H1 (cell line): ENCODE measurements around the gene GRIA3. TPM values are rescaled to one million over a fixed set of nuclear protein-coding genes. Genes with fewer than 3 reads are reported as not detected.

ENCODE experiments used
- CTCF ChIA-PET: fragments of 300-600 bp; sonication (Branson Sonifier 250); formaldehyde crosslinking; loops from one replicate; lab custom pipeline; 2021; ENCODE audit not compliant: partially characterized antibody; lab: Charles Lee
- POLR2A ChIA-PET: fragments of 300-600 bp; sonication (Branson Sonifier 250); formaldehyde crosslinking; loops from one replicate; lab custom pipeline; 2021; ENCODE audit warnings: inconsistent platforms; ENCODE audit not compliant: partially characterized antibody; lab: Charles Lee
- DNase-seq, 2 experiments: peaks; one replicate each; pipeline versions ENCODE4 v3.0.0 to v3.0.0-alpha.2; 2010 to 2022; ENCODE audit warnings: low spot score in 2 of 2, low read depth in 1 of 2, mixed read lengths in 1 of 2
- FAIRE-seq: peaks from 2 replicates; lab custom pipeline; 2011; peaks lifted over from hg19 to GRCh38; lab: Jason Lieb, UNC
- H2AFZ ChIP-seq: 2 replicates; pipeline ENCODE4 v1.8.1; 2012; ENCODE audit warnings: low read length, inconsistent platforms
- H2AK5ac ChIP-seq: 2 replicates; pipeline ENCODE4 v1.6.1; 2013; ENCODE audit warnings: low read depth, low read length
- H2BK120ac ChIP-seq: replicated peaks from 2 replicates; pipeline ENCODE3; 2013; ENCODE audit warnings: low read depth, low read length, inconsistent platforms
- H2BK12ac ChIP-seq: 2 replicates; pipeline ENCODE4 v1.6.1; 2013; ENCODE audit warnings: low read depth, low read length
- H2BK15ac ChIP-seq: 2 replicates; pipeline ENCODE4 v1.6.1; 2013; ENCODE audit warnings: low read length
- H2BK20ac ChIP-seq: 2 replicates; pipeline ENCODE4 v1.6.1; 2013; ENCODE audit warnings: low read length
- H2BK5ac ChIP-seq: 2 replicates; pipeline ENCODE4 v1.6.1; 2013; ENCODE audit warnings: low read depth, low read length
- H3K14ac ChIP-seq: 2 replicates; pipeline ENCODE4 v1.6.1; 2013; ENCODE audit warnings: inconsistent platforms; ENCODE audit not compliant: insufficient read length
- H3K18ac ChIP-seq: 2 replicates; pipeline ENCODE4 v1.6.1; 2013; ENCODE audit warnings: low read length; ENCODE audit errors: extremely low read depth
- H3K23ac ChIP-seq: 2 replicates; pipeline ENCODE4 v1.6.1; 2013; ENCODE audit warnings: inconsistent platforms; ENCODE audit not compliant: insufficient read length
- H3K23me2 ChIP-seq: 2 replicates; pipeline ENCODE4 v1.6.1; 2013; ENCODE audit warnings: low read depth, low read length
- H3K27ac ChIP-seq: 2 replicates; pipeline ENCODE4 v1.6.1; 2011; ENCODE audit warnings: low read depth, low read length, inconsistent platforms
- H3K27me3 ChIP-seq, 4 experiments: replicated peaks in 1 of 4; 1 replicate in 1 of 4; 2 replicates in 3 of 4; pipeline versions ENCODE4 v1.6.1 to v1.8.1; 2011 to 2013; ENCODE audit warnings: low read length in 3 of 4, mild to moderate bottlenecking in 3 of 4, inconsistent platforms in 2 of 4, mixed read lengths in 2 of 4, moderate library complexity in 1 of 4; ENCODE audit not compliant: control insufficient read depth in 3 of 4, insufficient read depth in 3 of 4; ENCODE audit errors: extremely low read depth in 1 of 4
- H3K36me3 ChIP-seq, 4 experiments: 2 replicates each; pipeline versions ENCODE4 v1.6.1 to v1.8.1; 2011 to 2013; ENCODE audit warnings: mild to moderate bottlenecking in 4 of 4, low read length in 3 of 4, moderate library complexity in 2 of 4, control low read depth in 1 of 4, inconsistent platforms in 1 of 4; ENCODE audit not compliant: insufficient read depth in 4 of 4, control insufficient read depth in 2 of 4
- H3K4ac ChIP-seq: replicated peaks from 2 replicates; pipeline ENCODE3; 2013; ENCODE audit warnings: low read length, low read depth, mixed read lengths, inconsistent platforms; ENCODE audit not compliant: insufficient read length
- H3K4me1 ChIP-seq, 4 experiments: replicated peaks in 1 of 4; 1 replicate in 1 of 4; 2 replicates in 3 of 4; pipeline versions ENCODE4 v1.6.1 to v1.8.1; 2011 to 2013; ENCODE audit warnings: low read length in 3 of 4, inconsistent platforms in 2 of 4, mixed read lengths in 1 of 4; ENCODE audit not compliant: insufficient read depth in 4 of 4, control insufficient read depth in 3 of 4
- H3K4me2 ChIP-seq, 2 experiments: 2 replicates each; pipeline versions ENCODE4 v1.6.1 to v1.8.1; 2011 to 2013; ENCODE audit warnings: low read depth in 2 of 2, low read length in 2 of 2, control low read depth in 1 of 2, inconsistent platforms in 1 of 2, mild to moderate bottlenecking in 1 of 2; ENCODE audit not compliant: insufficient read depth in 1 of 2
- H3K4me3 ChIP-seq, 4 experiments: fragments of 200-600, 300-600 bp in 1 of 4; sonication (generic), shearing (Covaris generic), sonication (Bioruptor Twin) in 1 of 4; 2 replicates each; pipeline versions ENCODE4 v1.5.1 to v1.8.1; 2011 to 2016; ENCODE audit warnings: low read length in 4 of 4, low read depth in 3 of 4, control low read depth in 2 of 4, inconsistent platforms in 2 of 4, mild to moderate bottlenecking in 2 of 4, mixed read lengths in 1 of 4, moderate library complexity in 1 of 4; ENCODE audit not compliant: insufficient read depth in 2 of 4; ENCODE audit errors: extremely low read depth in 1 of 4
- H3K56ac ChIP-seq: replicated peaks from 2 replicates; pipeline ENCODE3; 2013; ENCODE audit warnings: low read depth, mild to moderate bottlenecking, mixed read lengths, low read length, inconsistent platforms; ENCODE audit not compliant: insufficient read length
- H3K79me1 ChIP-seq: 2 replicates; pipeline ENCODE4 v1.6.1; 2013; ENCODE audit warnings: low read depth, low read length, control low read depth
- H3K79me2 ChIP-seq, 2 experiments: 2 replicates each; pipeline versions ENCODE4 v1.6.1 to v1.8.1; 2012 to 2013; ENCODE audit warnings: low read length in 2 of 2, mild to moderate bottlenecking in 2 of 2, inconsistent platforms in 1 of 2; ENCODE audit not compliant: insufficient read depth in 2 of 2, control insufficient read depth in 1 of 2
- H3K9ac ChIP-seq, 4 experiments: replicated peaks in 1 of 4; 1 replicate in 1 of 4; 2 replicates in 3 of 4; pipeline versions ENCODE4 v1.6.1 to v1.8.1; 2011 to 2013; ENCODE audit warnings: low read depth in 3 of 4, low read length in 3 of 4, control low read depth in 2 of 4, mild to moderate bottlenecking in 2 of 4, moderate library complexity in 2 of 4, inconsistent platforms in 1 of 4; ENCODE audit errors: extremely low read depth in 1 of 4
- H3K9me3 ChIP-seq, 2 experiments: 2 replicates each; pipeline versions ENCODE4 v1.6.1 to v1.8.1; 2012 to 2013; ENCODE audit warnings: mild to moderate bottlenecking in 2 of 2, moderate library complexity in 2 of 2, control low read depth in 1 of 2, inconsistent platforms in 1 of 2, low read depth in 1 of 2, low read length in 1 of 2, mixed read lengths in 1 of 2; ENCODE audit not compliant: insufficient read depth in 2 of 2
- H4K20me1 ChIP-seq, 2 experiments: replicated peaks in 1 of 2; 2 replicates each; pipeline versions ENCODE3 to v1.8.1; 2011 to 2013; ENCODE audit warnings: inconsistent platforms in 2 of 2, low read length in 2 of 2, mild to moderate bottlenecking in 1 of 2; ENCODE audit not compliant: insufficient read depth in 2 of 2, control insufficient read depth in 1 of 2
- H4K5ac ChIP-seq: 2 replicates; pipeline ENCODE4 v1.6.1; 2013; ENCODE audit warnings: low read length, low read depth, mixed read lengths, inconsistent platforms; ENCODE audit not compliant: insufficient read length
- H4K8ac ChIP-seq: 2 replicates; pipeline ENCODE4 v1.8.0; 2013; ENCODE audit warnings: mild to moderate bottlenecking, moderate library complexity, low read length, inconsistent platforms; ENCODE audit not compliant: insufficient read depth; ENCODE audit errors: extremely low read depth
- H4K91ac ChIP-seq: replicated peaks from 2 replicates; pipeline ENCODE3; 2013; ENCODE audit warnings: low read length, mixed read lengths, inconsistent platforms; ENCODE audit not compliant: insufficient read length
- EZH2 ChIP-seq: fragments of 200-600 bp; sonication (generic); IDR thresholded peaks from 2 replicates; pipeline ENCODE4 v1.7.1; 2012; ENCODE audit warnings: low read depth, mild to moderate bottlenecking, moderate library complexity, low read length, inconsistent platforms; ENCODE audit not compliant: severe bottlenecking
- GABPA ChIP-seq: IDR thresholded peaks from 2 replicates; pipeline ENCODE4 v1.6.1; 2011; ENCODE audit warnings: mild to moderate bottlenecking, low read length, moderate library complexity, borderline replicate concordance; ENCODE audit not compliant: insufficient read depth
- HDAC2 ChIP-seq, 2 experiments: fragments of 300-600 bp in 1 of 2; sonication (generic) in 1 of 2; IDR thresholded peaks; 2 replicates each; pipeline ENCODE4 v1.6.1; 2011 to 2012; ENCODE audit warnings: low read depth in 2 of 2, low read length in 2 of 2, mild to moderate bottlenecking in 2 of 2, moderate library complexity in 2 of 2, borderline replicate concordance in 1 of 2, inconsistent platforms in 1 of 2
- NANOG ChIP-seq: IDR thresholded peaks from 2 replicates; pipeline ENCODE4 v1.6.1; 2011; ENCODE audit warnings: low read length, low read depth, mild to moderate bottlenecking, inconsistent platforms; ENCODE audit not compliant: insufficient read depth, poor library complexity, severe bottlenecking
- POLR2A ChIP-seq, 2 experiments: IDR thresholded peaks; 1 replicate in 1 of 2; 2 replicates in 1 of 2; pipeline ENCODE4 v1.6.1; 2011; ENCODE audit warnings: low read depth in 2 of 2, low read length in 2 of 2, mild to moderate bottlenecking in 2 of 2; ENCODE audit errors: control extremely low read depth in 1 of 2
- SAP30 ChIP-seq: fragments of 300-600 bp; sonication (generic); IDR thresholded peaks from 2 replicates; pipeline ENCODE4 v1.7.1; 2012; ENCODE audit warnings: low read length, moderate library complexity, mild to moderate bottlenecking, inconsistent platforms; ENCODE audit not compliant: insufficient read depth, insufficient replicate concordance
- WGBS, 2 experiments: shearing (Covaris generic) in 1 of 2; methylation state at CpG; one replicate each; pipeline versions ENCODE4 v1.1.6 to v1.1.7; 2013 to 2015; ENCODE audit warnings: low lambda C conversion rate in 2 of 2, mixed read lengths in 2 of 2, inconsistent platforms in 1 of 2, low coverage in 1 of 2, missing lambda C conversion rate in 1 of 2; ENCODE audit not compliant: insufficient replicate concordance in 2 of 2, insufficient coverage in 1 of 2, insufficient read length in 1 of 2; ENCODE audit errors: extremely low coverage in 1 of 2, missing lambda C conversion rate in 1 of 2; 5-methylcytosine and 5-hydroxymethylcytosine counted together
- polyA plus RNA-seq, 7 experiments: library from polyadenylated mRNA; depleted of rRNA in 3 of 7; stranded (reverse) in 5 of 7; unstranded in 2 of 7; fragments of >200 nt in 5 of 7; fragments of 200-250 nt in 2 of 7; gene quantifications; 1 replicate in 5 of 7; 2 replicates in 1 of 7; 4 replicates in 1 of 7; pipeline versions ENCODE4 v1.2.1 to v1.2.3, GENCODE V29; 2011 to 2013; ENCODE audit warnings: missing spikeins in 2 of 7, mixed read lengths in 2 of 7
- total RNA-seq: library from RNA; stranded (reverse); fragmentation: NEBNext Ultra II Directional; extraction: Animal tissue kit (Norgen Biotek cat#: 25700); gene quantifications from 2 replicates; pipeline ENCODE4 v1.2.1, GENCODE V29; 2021
- TF ChIP-seq, protein P1 (sequence below), 3 experiments: IDR thresholded peaks; 1 replicate in 2 of 3; 2 replicates in 1 of 3; pipeline versions ENCODE4 v1.5.1 to v1.6.1; 2011; ENCODE audit warnings: low read length in 3 of 3, mild to moderate bottlenecking in 3 of 3, inconsistent platforms in 2 of 3, low read depth in 1 of 3, moderate library complexity in 1 of 3; ENCODE audit not compliant: insufficient read depth in 1 of 3; ENCODE audit errors: control extremely low read depth in 1 of 3
- TF ChIP-seq, protein P2 (sequence below): IDR thresholded peaks from 2 replicates; pipeline ENCODE4 v1.6.1; 2012; ENCODE audit warnings: inconsistent platforms

GRIA3 gene
- total and polyA plus RNA-seq, 2 of the 8 experiments (the other 6 are each of a cell fraction or from before 2014, with no cell fraction given) = 2.6 to 3.0 TPM

DNA sequence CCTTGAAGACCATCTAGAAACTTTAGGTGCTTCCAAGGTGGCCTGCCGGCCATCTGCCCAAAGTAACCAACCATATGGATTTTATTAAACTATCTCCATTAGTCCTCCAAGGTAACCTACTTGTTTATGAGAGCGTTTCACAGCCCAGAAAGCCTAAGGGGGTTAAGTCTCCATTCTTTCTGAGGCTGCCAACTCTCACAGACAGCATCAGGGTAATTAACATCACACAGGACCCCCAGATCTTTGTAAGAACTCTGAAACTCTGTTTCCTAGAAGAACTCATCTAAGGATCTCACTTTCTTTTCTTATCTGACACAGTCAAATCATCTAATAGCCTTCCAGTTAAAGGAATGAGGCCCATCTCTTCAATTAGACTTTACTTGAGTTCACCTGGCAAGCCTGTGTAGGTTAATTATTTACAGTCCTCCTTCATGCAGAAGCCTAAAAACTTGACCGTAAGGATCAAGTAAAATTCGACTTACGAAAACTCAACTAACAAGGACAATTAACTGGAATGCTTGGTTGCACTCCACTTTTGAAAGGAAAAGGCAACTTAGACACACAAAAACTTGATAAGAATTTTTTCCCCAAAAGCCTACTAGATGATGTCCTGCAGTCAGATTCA, 252.5 kb downstream of the GRIA3 start:
- ChIA-PET CTCF (interaction anchor here (1.0 kb wide), 2 partner anchors 10 to 15 kb away, joined by 3 read pairs; no protein-coding TSS in a partner anchor), POLR2A (no interaction called here)
- H3K4me3 ChIP-seq = no peak overlapping the region
- no peaks in the 10 kb centered on the region for H3K4me1 ChIP-seq
- H3K9ac ChIP-seq = no peak overlapping the region
- no peaks in the 10 kb centered on the region for H3K79me2 ChIP-seq
- no peak overlapping the region for H3K27ac ChIP-seq
- H3K23ac ChIP-seq = no peak overlapping the region
- no peak overlapping the region for H4K8ac ChIP-seq
- no peak overlapping the region for H3K56ac ChIP-seq
- H2AFZ ChIP-seq = no peak overlapping the region; the same call in 1 of the 2 replicates
- no peaks in the 10 kb centered on the region for H3K9me3 ChIP-seq
- peak overlapping the region in 1 of 2 experiments; percentile 33; a peak in 1 of 4 replicates for H3K4me2 ChIP-seq
- no peaks in the 10 kb centered on the region for H4K20me1 ChIP-seq
- no peaks in the 10 kb centered on the region for H3K36me3 ChIP-seq
- H2AK5ac ChIP-seq = no peak overlapping the region
- H3K18ac ChIP-seq = no peak overlapping the region
- H2BK120ac ChIP-seq = no peak overlapping the region
- no peak overlapping the region for H2BK12ac ChIP-seq
- no peak overlapping the region for H2BK15ac ChIP-seq
- H4K5ac ChIP-seq = no peak overlapping the region
- no peak overlapping the region for H4K91ac ChIP-seq
- H3K14ac ChIP-seq = no peak overlapping the region
- FAIRE-seq (peak; percentile 82), DNase-seq (no peak)
- H3K79me1 ChIP-seq = no peaks in the 10 kb centered on the region
- no peak overlapping the region for H2BK20ac ChIP-seq
- no peaks in the 10 kb centered on the region for H3K27me3 ChIP-seq
- no peak overlapping the region for H3K4ac ChIP-seq
- H2BK5ac ChIP-seq = no peak overlapping the region
- H3K23me2 ChIP-seq = no peaks in the 10 kb centered on the region
- 79% methylated on average over 5 of the region's 5 CpGs; no CpG with 5 or more reads in 1 of the 2 experiments for WGBS, 2 experiments
- TF ChIP-seq, protein P1, sequence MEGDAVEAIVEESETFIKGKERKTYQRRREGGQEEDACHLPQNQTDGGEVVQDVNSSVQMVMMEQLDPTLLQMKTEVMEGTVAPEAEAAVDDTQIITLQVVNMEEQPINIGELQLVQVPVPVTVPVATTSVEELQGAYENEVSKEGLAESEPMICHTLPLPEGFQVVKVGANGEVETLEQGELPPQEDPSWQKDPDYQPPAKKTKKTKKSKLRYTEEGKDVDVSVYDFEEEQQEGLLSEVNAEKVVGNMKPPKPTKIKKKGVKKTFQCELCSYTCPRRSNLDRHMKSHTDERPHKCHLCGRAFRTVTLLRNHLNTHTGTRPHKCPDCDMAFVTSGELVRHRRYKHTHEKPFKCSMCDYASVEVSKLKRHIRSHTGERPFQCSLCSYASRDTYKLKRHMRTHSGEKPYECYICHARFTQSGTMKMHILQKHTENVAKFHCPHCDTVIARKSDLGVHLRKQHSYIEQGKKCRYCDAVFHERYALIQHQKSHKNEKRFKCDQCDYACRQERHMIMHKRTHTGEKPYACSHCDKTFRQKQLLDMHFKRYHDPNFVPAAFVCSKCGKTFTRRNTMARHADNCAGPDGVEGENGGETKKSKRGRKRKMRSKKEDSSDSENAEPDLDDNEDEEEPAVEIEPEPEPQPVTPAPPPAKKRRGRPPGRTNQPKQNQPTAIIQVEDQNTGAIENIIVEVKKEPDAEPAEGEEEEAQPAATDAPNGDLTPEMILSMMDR (IDR thresholded peaks at IDR 0.05; ENCODE audit: control extremely low read depth in 1 of 3, insufficient read depth in 1 of 3, low read depth in 1 of 3, low read length in 3 of 3) = no peak
- TF ChIP-seq HDAC2 (IDR thresholded peaks at IDR 0.05; ENCODE audit: borderline replicate concordance in 1 of 2, low read depth in 2 of 2, low read length in 2 of 2) (no peak), SAP30 (no peak), EZH2 (no peak), NANOG (no peak), POLR2A (IDR thresholded peaks at IDR 0.05; ENCODE audit: control extremely low read depth in 1 of 2, low read depth in 2 of 2, low read length in 2 of 2) (no peak), GABPA (no peak)
- TF ChIP-seq, protein P2, sequence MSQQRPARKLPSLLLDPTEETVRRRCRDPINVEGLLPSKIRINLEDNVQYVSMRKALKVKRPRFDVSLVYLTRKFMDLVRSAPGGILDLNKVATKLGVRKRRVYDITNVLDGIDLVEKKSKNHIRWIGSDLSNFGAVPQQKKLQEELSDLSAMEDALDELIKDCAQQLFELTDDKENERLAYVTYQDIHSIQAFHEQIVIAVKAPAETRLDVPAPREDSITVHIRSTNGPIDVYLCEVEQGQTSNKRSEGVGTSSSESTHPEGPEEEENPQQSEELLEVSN = no peak
